ENCODE measurements around the gene CFH. TPM values are rescaled to one million over a fixed set of nuclear protein-coding genes. Genes with fewer than 3 reads are reported as not detected.

The CFH gene
- total RNA-seq, 1 experiment from 2014 or later = 0.57 TPM

DNA sequence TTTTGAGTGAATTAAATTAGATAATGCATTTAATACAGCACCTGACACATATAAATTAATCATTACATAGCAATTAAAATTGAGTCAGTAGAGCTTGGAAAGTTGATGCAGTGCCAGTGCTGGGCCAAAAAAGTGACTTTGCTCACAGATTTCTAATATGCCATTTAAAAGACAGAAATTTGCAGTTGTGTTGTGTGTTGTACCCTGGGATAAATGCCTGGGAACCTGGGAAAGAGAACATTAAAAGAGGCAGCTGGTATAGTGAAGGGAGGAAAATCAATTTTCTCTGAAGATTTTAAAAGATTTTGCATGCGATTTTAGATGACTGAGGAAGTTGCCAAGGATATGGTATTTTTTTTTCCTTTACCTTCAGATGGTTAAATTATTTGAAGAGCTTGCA lies 10.9 kb upstream of the CFH start (continued):
- TF ChIP-seq, protein P1, sequence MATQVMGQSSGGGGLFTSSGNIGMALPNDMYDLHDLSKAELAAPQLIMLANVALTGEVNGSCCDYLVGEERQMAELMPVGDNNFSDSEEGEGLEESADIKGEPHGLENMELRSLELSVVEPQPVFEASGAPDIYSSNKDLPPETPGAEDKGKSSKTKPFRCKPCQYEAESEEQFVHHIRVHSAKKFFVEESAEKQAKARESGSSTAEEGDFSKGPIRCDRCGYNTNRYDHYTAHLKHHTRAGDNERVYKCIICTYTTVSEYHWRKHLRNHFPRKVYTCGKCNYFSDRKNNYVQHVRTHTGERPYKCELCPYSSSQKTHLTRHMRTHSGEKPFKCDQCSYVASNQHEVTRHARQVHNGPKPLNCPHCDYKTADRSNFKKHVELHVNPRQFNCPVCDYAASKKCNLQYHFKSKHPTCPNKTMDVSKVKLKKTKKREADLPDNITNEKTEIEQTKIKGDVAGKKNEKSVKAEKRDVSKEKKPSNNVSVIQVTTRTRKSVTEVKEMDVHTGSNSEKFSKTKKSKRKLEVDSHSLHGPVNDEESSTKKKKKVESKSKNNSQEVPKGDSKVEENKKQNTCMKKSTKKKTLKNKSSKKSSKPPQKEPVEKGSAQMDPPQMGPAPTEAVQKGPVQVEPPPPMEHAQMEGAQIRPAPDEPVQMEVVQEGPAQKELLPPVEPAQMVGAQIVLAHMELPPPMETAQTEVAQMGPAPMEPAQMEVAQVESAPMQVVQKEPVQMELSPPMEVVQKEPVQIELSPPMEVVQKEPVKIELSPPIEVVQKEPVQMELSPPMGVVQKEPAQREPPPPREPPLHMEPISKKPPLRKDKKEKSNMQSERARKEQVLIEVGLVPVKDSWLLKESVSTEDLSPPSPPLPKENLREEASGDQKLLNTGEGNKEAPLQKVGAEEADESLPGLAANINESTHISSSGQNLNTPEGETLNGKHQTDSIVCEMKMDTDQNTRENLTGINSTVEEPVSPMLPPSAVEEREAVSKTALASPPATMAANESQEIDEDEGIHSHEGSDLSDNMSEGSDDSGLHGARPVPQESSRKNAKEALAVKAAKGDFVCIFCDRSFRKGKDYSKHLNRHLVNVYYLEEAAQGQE (IDR thresholded peaks at IDR 0.05; ENCODE audit: low read depth) = no peak
- TF ChIP-seq RAD21 (IDR thresholded peaks at IDR 0.05; ENCODE audit: low read depth) = no peak

DNA sequence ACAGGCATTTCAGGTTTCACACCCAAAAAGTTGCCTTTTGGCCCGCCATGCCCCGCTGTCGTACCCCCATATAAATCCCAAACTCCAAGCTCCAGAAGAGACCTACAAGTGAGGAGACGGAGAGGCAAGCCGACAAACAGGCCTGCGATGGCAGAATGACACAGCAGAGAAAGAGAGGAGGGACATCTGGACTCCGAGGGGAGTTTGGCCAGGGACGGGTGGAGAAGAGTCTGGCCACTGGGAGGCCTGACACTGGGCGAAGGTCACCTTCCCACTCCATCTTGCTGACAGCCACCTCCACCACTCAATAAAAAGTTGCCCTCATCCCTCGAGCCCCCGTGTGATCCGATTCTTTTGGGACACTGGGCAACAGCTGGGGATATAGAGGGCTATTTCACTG lies 1.9 kb upstream of the CFH start:
- Histone ChIP-seq H3K27ac (ENCODE audit: low read depth, low read length) (no peak overlapping the region), H3K79me2 (ENCODE audit: insufficient read depth, low read length) (no peaks in the 10 kb centered on the region), H3K27me3 (ENCODE audit: insufficient read depth, low read length) (no peaks in the 10 kb centered on the region), H3K9me3 (ENCODE audit: control insufficient read depth in 1 of 2, insufficient read depth in 1 of 2, low read depth in 1 of 2, low read length in 2 of 2) (no peaks in the 10 kb centered on the region), H3K9ac (ENCODE audit: low read length) (no peak overlapping the region), H3K9me2 (ENCODE audit: insufficient read depth) (no peaks in the 10 kb centered on the region), H2AFZ (ENCODE audit: low read depth, low read length, poor library complexity, severe bottlenecking) (no peak overlapping the region), H3K36me3 (ENCODE audit: control insufficient read depth in 1 of 2, insufficient read depth in 2 of 2, low read length in 2 of 2) (no peaks in the 10 kb centered on the region), H3K4me1 (ENCODE audit: control insufficient read depth in 1 of 2, insufficient read depth in 2 of 2, low read length in 2 of 2) (no peaks in the 10 kb centered on the region), H4K20me1 (ENCODE audit: insufficient read depth) (no peaks in the 10 kb centered on the region), H3K4me3 (replicated peaks in 1 of 2; ENCODE audit: low read depth in 1 of 2, low read length in 2 of 2) (no peak overlapping the region), H3K4me2 (ENCODE audit: low read length) (no peak overlapping the region)
- RAD21 ChIA-PET (ENCODE audit: low non-redundant PET in 1 of 2, low total read pairs in 2 of 2, uncharacterized antibody in 2 of 2, unreplicated experiment in 2 of 2) = no interaction called here
- no peak for DNase-seq (ENCODE audit: low read depth, low spot score)
- intact Hi-C loops (cut with micrococcal nuclease) = no loop called here
- no peak for ATAC-seq
- CTCF ChIA-PET = no interaction called here
- POLR2A ChIA-PET = no interaction called here
- TF ChIP-seq CBX3 (IDR thresholded peaks at IDR 0.05; ENCODE audit: low read depth) = no peak
- TF ChIP-seq EZH2 (IDR thresholded peaks at IDR 0.05) = no peak
- no peak for TF ChIP-seq SP1 (IDR thresholded peaks at IDR 0.05; ENCODE audit: low read depth)
- TF ChIP-seq JUND (IDR thresholded peaks at IDR 0.05) = no peak
- TF ChIP-seq EGR1 (IDR thresholded peaks at IDR 0.05; ENCODE audit: low read depth) = no peak
- TF ChIP-seq ZNF274 (IDR thresholded peaks at IDR 0.05; ENCODE audit: low read depth, low read length) = no peak
- no peak for TF ChIP-seq FOSL1 (IDR thresholded peaks at IDR 0.05; ENCODE audit: low read depth)
- BruUV-seq (replicated peaks) = no TSS peak
